ENCODE results near the gene FEM1A. TPM values are rescaled to one million over a fixed set of nuclear protein-coding genes. Genes with fewer than 3 reads are reported as not detected.

FEM1A gene
- total and polyA plus RNA-seq, 4 donors, result 0.25 to 15.1 (median 7.4) TPM

DNA sequence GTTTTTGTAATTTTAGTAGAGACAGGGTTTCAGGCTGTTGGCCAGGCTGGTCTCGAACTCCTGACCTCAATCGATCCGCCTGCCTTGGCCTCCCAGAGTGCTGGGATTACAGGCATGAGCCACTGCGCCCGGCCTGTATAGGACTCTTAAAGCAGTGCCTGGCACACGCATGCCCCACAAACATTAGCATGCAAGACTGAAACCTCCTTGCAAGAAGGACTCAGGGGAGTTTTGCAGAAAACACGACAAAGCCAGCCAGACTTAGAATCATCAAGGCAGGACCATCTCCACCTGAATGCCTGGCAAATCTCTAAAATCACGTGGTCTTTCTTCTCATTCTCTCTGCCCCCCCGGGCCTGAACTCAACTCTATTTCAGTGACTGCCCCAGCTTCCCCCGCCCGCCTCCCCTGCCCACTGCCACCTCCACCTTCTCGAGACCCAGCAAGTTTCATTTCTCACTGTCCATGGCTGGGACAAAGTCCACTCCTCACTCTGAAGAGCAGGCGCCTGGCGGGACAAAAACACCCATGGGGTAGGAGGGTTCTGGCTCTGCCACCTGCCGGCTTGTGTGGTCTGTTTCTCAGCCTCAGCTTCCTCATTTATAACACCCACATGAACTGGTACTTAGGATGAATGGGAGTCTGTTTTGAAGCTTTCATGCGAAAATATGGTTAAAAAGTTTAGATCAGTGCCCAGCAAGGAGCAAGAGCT is 37.6 kb downstream of the FEM1A start:
- Histone ChIP-seq H3K27me3 (ENCODE audit: control insufficient read depth in 4 of 4, insufficient read depth in 4 of 4, low read length in 3 of 4) (no peaks in the 10 kb centered on the region), H3K4me3 (ENCODE audit: low read depth in 1 of 3, low read length in 3 of 3) (peak overlapping the region in 2 of 3 donors; percentile 24 to 44), H3K27ac (ENCODE audit: low read depth in 1 of 2, low read length in 2 of 2) (peak overlapping the region; percentile 97 to 98), H3K9ac (ENCODE audit: low read depth in 1 of 2, low read length in 2 of 2) (peak overlapping the region; percentile 50 to 54), H3K9me3 (ENCODE audit: control insufficient read depth in 4 of 4, low read length in 3 of 4) (no peaks in the 10 kb centered on the region), H3K4me1 (ENCODE audit: control insufficient read depth in 4 of 4, insufficient read depth in 4 of 4, low read length in 3 of 4) (peaks cover 8 to 39% (median 23%) of the 10 kb centered on the region in 4 donors), H3K36me3 (ENCODE audit: control insufficient read depth in 4 of 4, insufficient read depth in 3 of 4, low read depth in 1 of 4, low read length in 3 of 4) (no peaks in the 10 kb centered on the region)
- 23% methylated on average over 16 of the region's 16 CpGs for WGBS
- no peak for TF ChIP-seq FOXA2 (IDR thresholded peaks at IDR 0.05)
- peak; percentile 56 for TF ChIP-seq HNF4G (IDR thresholded peaks at IDR 0.05)
- peak; percentile 28 for TF ChIP-seq YY1 (IDR thresholded peaks at IDR 0.05)
- TF ChIP-seq JUND (IDR thresholded peaks at IDR 0.05), result no peak
- peak; percentile 17 to 62 for TF ChIP-seq RAD21 (IDR thresholded peaks at IDR 0.05)
- TF ChIP-seq, protein P1, sequence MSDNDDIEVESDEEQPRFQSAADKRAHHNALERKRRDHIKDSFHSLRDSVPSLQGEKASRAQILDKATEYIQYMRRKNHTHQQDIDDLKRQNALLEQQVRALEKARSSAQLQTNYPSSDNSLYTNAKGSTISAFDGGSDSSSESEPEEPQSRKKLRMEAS (IDR thresholded peaks at IDR 0.05), result no peak
- peak in 1 of 2 donors; percentile 15 for TF ChIP-seq RXRA (IDR thresholded peaks at IDR 0.05)
- peak; percentile 39 for TF ChIP-seq SP1 (IDR thresholded peaks at IDR 0.05)
- TF ChIP-seq, protein P2, sequence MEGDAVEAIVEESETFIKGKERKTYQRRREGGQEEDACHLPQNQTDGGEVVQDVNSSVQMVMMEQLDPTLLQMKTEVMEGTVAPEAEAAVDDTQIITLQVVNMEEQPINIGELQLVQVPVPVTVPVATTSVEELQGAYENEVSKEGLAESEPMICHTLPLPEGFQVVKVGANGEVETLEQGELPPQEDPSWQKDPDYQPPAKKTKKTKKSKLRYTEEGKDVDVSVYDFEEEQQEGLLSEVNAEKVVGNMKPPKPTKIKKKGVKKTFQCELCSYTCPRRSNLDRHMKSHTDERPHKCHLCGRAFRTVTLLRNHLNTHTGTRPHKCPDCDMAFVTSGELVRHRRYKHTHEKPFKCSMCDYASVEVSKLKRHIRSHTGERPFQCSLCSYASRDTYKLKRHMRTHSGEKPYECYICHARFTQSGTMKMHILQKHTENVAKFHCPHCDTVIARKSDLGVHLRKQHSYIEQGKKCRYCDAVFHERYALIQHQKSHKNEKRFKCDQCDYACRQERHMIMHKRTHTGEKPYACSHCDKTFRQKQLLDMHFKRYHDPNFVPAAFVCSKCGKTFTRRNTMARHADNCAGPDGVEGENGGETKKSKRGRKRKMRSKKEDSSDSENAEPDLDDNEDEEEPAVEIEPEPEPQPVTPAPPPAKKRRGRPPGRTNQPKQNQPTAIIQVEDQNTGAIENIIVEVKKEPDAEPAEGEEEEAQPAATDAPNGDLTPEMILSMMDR (IDR thresholded peaks at IDR 0.05; ENCODE audit: low read depth, low read length, missing input control), result peak; percentile 25
- no peak for TF ChIP-seq GABPA (IDR thresholded peaks at IDR 0.05 in 1 of 2, conservative IDR thresholded peaks at IDR 0.05 in 1 of 2)
- no peak for TF ChIP-seq EGR1 (IDR thresholded peaks at IDR 0.05; ENCODE audit: low read depth in 2 of 2)
- TF ChIP-seq, protein P3, sequence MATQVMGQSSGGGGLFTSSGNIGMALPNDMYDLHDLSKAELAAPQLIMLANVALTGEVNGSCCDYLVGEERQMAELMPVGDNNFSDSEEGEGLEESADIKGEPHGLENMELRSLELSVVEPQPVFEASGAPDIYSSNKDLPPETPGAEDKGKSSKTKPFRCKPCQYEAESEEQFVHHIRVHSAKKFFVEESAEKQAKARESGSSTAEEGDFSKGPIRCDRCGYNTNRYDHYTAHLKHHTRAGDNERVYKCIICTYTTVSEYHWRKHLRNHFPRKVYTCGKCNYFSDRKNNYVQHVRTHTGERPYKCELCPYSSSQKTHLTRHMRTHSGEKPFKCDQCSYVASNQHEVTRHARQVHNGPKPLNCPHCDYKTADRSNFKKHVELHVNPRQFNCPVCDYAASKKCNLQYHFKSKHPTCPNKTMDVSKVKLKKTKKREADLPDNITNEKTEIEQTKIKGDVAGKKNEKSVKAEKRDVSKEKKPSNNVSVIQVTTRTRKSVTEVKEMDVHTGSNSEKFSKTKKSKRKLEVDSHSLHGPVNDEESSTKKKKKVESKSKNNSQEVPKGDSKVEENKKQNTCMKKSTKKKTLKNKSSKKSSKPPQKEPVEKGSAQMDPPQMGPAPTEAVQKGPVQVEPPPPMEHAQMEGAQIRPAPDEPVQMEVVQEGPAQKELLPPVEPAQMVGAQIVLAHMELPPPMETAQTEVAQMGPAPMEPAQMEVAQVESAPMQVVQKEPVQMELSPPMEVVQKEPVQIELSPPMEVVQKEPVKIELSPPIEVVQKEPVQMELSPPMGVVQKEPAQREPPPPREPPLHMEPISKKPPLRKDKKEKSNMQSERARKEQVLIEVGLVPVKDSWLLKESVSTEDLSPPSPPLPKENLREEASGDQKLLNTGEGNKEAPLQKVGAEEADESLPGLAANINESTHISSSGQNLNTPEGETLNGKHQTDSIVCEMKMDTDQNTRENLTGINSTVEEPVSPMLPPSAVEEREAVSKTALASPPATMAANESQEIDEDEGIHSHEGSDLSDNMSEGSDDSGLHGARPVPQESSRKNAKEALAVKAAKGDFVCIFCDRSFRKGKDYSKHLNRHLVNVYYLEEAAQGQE (IDR thresholded peaks at IDR 0.05), result no peak
- TF ChIP-seq, protein P4, sequence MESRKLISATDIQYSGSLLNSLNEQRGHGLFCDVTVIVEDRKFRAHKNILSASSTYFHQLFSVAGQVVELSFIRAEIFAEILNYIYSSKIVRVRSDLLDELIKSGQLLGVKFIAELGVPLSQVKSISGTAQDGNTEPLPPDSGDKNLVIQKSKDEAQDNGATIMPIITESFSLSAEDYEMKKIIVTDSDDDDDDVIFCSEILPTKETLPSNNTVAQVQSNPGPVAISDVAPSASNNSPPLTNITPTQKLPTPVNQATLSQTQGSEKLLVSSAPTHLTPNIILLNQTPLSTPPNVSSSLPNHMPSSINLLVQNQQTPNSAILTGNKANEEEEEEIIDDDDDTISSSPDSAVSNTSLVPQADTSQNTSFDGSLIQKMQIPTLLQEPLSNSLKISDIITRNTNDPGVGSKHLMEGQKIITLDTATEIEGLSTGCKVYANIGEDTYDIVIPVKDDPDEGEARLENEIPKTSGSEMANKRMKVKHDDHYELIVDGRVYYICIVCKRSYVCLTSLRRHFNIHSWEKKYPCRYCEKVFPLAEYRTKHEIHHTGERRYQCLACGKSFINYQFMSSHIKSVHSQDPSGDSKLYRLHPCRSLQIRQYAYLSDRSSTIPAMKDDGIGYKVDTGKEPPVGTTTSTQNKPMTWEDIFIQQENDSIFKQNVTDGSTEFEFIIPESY (IDR thresholded peaks at IDR 0.05), result no peak
- peak; percentile 73 to 74 for TF ChIP-seq HNF4A (conservative IDR thresholded peaks at IDR 0.05)
- no peak for TF ChIP-seq FOXA1 (IDR thresholded peaks at IDR 0.05)
- TF ChIP-seq TAF1 (conservative IDR thresholded peaks at IDR 0.05), result no peak
- TF ChIP-seq NR2F2 (IDR thresholded peaks at IDR 0.05), result no peak
- no peak for DNase-seq (ENCODE audit: low spot score)
